Adrenal gland (tissue), 5 donors: ENCODE measurements around the gene SNRNP200.

Experiments
- CTCF ChIP-seq, 6 experiments: fragments of 450-650 bp in 4 of 6; fragments of 200-600 bp in 2 of 6; sonication (generic) in 1 of 6; IDR thresholded peaks; 1 replicate in 5 of 6; 2 replicates in 1 of 6; pipeline versions ENCODE4 v1.5.1 to v1.8.0; 2016 to 2021; ENCODE audit warnings: antibody characterized with exemption in 6 of 6, mild to moderate bottlenecking in 2 of 6, moderate library complexity in 1 of 6
- POLR2A ChIP-seq, 2 donors: fragments of 450-650 bp; IDR thresholded peaks; one replicate each; pipeline ENCODE4 v1.6.1; 2017; ENCODE audit warnings: antibody characterized with exemption in 2 of 2, mild to moderate bottlenecking in 2 of 2, moderate library complexity in 1 of 2
- donor health status: DM: no; HTN: no; CAD: no.

- TF ChIP-seq CTCF (IDR thresholded peaks at IDR 0.05) (no peak), POLR2A (IDR thresholded peaks at IDR 0.05) (no peak)
Measured at GRCh38 chr2:96271995-96272394, 33.4 kb downstream of the SNRNP200 start.
